NCI-H1417 treated with DMSO at 0.1 percent for 48 hours (cell line): Measurements from ENCODE around the gene S100A13.
"Not testable (repeated sequence)": the region's sequence is repeated elsewhere in the genome, so short reads cannot be mapped to it uniquely, and the experiment has no call there.

Experiments
- DNase-seq: peaks from one replicate; lab custom pipeline; 2025; lab: John Stamatoyannopoulos, UW

Gene S100A13

DNA sequence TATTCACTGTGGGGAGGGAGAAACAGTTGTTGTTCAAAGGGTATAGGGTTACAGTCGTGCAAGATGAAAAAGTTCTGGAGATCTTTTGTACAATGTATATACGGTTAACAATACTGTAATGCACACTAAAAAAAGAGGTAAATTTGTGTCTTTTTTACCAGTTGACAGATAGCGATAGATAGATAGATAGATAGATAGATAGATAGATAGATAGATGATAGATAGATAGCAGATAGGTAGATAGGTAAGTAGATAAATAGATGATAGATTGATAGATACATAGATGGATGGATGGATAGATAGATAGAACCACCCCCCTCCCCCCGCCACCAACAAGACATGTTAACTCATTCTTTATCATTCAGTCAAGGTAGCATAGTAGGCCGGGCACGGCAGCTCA, 24.6 kb downstream of the S100A13 start:
- no peak for DNase-seq

DNA sequence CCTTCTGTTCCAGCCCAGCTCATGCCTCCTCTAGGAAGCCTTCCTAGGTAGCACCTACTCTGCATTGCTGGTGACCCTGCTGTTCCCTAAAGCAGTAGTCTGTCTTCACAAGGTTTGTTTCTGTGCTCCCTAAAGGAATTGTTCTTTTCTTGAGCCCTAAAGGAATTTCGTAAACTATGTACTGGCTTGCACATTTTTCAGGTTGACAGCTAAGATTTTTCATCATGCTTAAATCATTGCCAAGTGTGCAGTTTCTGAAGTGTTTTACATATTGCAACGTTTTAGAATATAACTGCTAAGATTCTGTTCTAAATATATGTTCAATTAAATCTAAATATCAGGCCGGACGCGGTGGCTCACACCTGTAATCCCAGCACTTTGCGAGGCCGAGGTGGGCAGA, 27.5 kb downstream of the S100A13 start:
- DNase-seq: no peak

DNA sequence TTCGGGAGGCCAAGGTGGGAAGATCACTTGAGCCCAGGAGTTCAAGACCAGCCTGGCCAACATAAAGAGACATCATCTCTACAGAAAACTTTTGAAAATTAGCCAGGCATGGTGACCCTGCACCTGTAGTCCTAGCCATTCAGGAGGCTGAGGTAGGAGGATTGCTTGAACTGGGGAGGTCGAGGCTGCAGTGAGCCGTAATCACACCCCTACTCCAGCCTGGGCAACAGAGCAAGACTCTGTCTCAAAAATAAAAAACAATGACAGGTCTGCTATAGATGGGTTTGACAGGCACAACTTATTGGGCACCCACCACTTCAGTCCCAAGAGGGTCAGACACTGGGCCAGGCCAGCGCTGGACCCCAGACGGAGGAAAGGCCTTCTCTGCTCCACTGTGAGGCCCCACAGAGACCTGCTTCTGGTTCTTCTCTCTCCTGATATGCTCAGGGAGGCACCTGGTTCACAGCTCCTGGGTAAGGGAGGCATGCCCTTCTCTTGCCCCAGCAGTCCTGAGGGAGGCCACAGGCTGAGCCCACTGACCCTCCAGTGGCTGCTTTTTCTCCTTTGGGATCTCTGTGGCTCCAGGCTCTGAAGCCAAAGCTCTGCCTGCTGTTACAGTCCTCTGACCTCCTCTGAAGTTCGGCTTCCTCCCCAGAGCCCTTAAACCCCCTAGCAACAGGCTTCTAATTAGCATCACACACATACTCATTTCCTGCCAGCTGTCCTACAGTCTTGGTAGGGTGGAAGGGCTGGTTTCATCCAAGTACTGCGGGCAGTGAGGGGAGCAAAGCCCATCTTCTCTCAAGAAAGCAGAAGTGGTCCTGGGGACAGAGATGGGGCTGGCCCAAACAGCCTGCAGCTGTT, 28.8 kb downstream of the S100A13 start:
- peak; percentile 27 for DNase-seq

- DNase-seq: no peak
These were observed 30.1 kb downstream of the S100A13 start for GRCh38 chr1:153597206-153597605.

DNA sequence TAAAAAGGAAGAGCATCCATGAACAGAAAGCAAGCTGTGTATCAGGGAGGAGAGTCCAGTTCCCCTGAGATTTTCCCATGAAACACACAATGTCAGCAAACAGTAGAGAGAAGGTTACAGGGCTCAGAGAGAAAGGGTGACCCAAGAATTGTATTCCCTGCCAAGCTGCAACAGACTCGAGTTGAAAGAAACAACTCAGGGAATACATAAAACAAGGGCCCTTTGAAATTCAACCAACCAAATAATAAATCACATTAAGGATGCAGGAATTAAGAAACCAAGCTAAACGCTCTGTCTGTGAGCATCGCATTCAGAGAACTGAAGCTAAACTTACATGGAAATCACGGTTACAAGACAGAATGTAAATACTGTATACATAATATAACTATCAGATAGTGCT, 34.6 kb downstream of the S100A13 start:
- no peak for DNase-seq

DNA sequence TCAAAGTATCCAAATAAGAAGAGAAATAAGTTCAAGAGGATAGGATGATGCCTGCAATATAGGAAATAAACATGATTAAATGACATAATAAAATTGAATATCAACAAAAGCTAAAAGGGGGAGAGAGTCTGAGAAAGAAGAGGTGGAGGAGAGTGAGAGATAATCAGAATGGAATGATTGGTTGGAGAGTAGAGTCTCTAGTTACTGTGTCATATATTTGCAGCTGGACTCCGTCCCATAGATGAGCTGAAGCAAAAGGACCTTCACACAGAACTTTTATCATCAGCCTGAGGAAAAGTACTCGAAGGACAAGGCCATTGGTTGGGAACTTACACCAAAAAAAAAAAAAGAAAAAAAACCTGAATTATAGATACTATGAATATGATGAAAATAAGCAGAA, 38.8 kb downstream of the S100A13 start:
- no peak for DNase-seq

DNA sequence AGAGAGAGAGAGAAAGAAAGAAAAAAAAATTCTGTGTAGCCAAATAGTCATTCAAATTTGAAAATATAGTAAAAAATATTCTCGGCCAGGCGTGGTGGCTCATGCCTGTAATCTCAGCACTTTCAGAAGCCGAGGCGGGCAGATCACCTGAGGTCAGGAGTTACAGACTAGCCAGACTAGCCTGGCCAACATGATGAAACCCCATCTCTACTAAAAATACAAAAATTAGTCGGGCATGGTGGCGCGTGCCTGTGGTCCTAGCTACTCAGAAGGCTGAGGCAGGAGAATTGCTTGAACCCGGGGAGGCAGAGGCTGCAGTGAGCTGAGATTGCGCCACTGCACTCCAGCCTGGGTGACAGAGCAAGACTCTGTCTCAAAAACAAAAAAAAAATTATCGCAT, 39.3 kb downstream of the S100A13 start:
- DNase-seq: not testable (repeated sequence)

DNA sequence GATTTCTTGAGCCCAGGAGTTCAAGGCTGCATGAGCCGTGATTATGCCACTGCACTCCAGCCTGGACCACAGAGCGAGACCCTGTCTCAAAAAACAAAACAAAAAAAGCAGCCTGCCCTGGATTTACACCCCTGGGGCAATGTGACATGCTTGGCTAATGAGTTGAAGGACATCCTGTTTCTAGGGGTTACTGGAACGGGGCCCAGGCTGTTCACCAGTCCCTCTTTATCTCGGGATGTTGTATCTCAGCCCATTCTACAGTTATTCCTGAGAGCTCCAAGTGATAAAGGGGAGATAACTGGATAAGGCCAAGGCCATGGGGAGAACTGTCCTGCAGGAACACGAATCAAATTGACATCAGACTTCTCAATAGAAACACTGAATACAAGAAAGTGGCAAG, 40.0 kb downstream of the S100A13 start:
- DNase-seq: no peak

DNA sequence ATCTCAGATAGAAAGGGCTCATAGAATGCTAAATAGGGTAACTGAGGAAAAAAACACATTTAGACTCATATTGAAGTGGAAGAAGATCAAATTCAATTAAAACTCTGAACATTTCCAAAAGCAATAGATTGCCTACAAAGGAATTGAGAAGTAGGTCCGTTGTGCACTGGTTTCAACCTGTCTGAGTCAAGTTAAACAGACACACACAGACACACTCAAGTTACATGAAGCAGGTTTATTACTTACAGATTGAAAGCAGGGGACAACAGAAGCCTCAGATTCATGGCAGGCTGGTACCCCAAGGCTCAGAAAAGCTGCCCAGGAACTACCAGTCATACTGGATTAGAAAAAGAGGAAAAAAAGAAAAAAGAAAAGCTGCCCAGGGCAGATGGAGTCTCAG, 41.0 kb downstream of the S100A13 start:
- DNase-seq: no peak

- no peak for DNase-seq
These were observed 42.3 kb downstream of the S100A13 start for GRCh38 chr1:153585006-153585405.

GRCh38 chr1:153583976-153584375, 43.3 kb downstream of the S100A13 start:
- no peak for DNase-seq

DNA sequence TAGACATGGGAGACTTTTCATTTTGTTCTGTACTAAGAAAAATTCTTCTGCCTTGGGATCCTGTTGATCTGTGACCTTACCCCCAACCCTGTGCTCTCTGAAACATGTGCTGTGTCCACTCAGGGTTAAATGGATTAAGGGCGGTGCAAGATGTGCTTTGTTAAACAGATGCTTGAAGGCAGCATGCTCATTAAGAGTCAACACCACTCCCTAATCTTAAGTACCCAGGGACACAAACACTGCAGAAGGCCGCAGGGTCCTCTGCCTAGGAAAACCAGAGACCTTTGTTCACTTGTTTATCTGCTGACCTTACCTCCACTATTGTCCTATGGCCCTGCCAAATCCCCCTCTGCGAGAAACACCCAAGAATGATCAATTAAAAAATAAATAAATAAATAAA, 43.8 kb downstream of the S100A13 start:
- DNase-seq: not testable (repeated sequence)

DNA sequence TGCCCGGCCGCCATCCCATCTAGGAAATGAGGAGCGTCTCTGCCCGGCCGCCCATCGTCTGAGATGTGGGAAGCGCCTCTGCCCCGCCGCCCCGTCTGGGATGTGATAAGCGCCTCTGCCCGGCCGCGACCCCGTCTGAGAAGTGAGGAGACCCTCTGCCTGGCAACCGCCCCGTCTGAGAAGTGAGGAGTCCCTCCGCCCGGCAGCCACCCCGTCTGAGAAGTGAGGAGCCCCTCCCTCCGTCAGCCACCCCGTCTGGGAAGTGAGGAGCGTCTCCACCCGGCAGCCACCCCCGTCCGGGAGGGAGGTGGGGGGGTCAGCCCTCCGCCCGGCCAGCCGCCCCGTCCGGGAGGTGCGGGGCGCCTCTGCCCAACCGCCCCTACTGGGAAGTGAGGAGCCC, 44.5 kb downstream of the S100A13 start:
- DNase-seq: not testable (repeated sequence)

DNA sequence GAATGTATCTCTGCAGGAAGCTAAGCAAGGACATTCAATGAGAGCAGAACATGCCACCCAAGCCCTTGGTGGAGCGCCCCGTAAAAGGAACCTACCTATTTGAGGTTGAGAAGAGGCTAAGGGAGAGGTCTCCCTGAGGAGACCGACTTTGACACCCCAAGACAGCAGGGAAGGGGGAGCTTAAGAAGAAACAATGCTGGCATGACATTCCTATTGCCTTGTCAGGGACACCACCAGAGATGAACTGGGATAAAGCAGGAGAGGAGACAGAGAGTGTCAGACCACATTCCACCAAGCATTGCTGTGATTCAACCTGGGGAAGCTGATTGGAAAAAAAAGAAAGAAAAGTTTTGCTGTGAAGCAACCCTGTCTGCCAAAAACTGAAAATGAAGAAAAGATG, 48.4 kb downstream of the S100A13 start:
- no peak for DNase-seq

- DNase-seq: no peak
These were observed 48.8 kb downstream of the S100A13 start for GRCh38 chr1:153578490-153578889.

DNA sequence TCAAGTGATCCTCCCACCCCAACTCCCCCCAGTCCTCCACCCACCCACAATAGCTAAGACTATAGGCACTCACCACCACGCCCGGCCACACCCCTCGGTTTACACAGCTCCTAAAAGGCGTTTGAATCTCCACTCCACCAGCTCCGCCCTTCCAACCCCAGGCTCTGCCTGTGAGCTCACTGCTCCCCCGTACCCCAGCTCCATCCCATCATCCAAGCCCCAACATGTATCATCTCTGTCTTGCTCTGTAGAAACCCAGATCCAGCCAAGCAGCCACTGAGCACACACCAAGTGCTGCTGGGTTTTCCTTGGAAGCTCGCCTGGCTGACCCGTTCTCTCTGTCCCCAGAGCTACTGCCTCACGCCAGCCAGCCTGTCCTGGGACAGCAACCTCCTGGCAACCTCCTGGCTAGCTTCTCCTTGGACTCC, 49.7 kb downstream of the S100A13 start:
- DNase-seq: no peak

GRCh38 chr1:153577138-153577537, 50.2 kb downstream of the S100A13 start:
- no peak for DNase-seq

DNA sequence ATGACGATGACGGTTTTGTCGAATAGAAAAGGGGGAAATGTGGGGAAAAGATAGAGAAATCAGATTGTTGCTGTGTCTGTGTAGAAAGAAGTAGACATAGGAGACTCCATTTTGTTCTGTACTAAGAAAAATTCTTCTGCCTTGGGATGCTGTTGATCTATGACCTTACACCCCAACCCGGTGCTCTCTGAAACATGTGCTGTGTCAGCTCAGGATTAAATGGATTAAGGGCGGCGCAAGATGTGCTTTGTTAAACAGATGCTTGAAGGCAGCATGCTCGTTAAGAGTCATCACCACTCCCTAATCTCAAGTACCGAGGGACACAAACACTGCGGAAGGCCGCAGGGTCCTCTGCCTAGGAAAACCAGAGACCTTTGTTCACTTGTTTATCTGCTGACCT, 51.8 kb downstream of the S100A13 start:
- not testable (repeated sequence) for DNase-seq

DNA sequence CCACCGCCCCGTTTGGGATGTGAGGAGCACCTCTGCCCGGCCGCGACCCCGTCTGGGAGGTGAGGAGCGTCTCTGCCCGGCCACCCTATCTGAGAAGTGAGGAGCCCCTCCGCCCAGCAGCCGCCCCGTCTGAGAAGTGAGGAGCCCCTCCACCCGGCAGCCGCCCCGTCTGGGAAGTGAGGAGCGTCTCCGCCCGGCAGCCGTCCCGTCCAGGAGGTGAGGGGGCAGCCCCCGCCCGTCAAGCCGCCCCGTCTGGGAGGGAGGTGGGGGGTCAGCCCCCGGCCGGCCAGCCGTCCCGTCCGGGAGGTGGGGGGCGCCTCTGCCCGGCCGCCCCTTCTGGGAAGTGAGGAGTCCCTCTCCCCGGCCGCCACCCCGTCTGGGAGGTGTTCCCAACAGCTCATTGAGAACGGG, 52.2 kb downstream of the S100A13 start:
- not testable (repeated sequence) for DNase-seq

DNA sequence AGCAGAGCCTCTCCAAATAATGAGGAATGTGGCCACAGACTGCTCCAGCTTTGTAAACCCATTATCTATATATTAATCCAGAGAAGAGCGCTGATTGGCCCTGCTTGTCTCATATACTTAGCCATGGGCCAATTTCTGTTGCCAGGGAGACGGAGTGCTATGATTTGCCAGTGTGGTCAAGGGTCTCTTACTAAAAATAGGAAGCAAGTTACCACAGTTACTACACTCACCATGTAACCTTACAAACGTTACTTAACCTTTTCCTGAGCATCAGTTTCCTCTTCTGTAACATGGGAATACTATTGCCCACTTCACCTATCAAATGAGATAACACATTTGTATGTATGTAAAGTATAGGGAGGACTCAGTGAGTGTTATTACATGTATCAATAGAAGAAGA, 54.0 kb downstream of the S100A13 start:
- DNase-seq: no peak

DNA sequence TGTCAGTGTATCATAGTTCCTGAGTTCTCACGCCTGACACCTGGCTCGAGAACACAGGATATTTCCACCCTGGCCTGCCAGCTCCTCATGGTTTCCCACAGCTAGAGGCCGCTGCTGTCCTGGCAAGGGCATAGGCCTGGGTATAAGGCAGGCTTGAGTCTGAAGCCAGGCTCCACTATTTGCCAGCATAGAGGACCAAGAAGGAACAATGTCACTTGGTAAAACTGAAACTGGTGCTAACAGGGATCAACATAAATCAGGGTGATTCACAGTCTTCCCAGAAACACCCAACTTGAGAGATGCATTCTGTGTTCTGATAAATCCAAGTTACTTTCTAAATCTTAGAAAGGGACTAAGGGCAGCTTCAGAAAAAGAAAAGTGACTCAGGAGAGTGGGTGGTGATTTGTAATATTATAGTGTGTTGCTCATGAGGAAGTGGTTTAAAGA, 54.7 kb downstream of the S100A13 start:
- DNase-seq: no peak

DNA sequence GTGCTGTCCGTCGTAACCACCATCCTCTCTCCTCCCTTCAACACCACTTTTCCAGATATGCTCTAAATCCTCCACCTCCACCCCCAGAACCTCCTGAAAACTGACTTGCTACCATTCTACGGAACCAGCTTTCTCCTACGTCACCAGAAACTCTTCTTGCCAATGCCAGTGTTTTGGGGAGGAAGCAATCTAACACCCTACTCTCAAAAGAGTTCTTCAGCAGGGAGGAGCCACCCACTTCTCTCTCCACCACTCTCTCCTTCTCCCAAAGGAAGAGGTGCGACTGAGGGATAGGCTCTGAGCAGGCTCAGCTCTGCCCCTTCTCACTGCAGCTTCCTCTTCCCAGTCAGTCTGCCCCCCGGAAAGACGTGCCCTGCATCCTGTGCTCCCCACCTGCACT, 55.6 kb downstream of the S100A13 start:
- DNase-seq: no peak

GRCh38 chr1:153570874-153571273, 56.4 kb downstream of the S100A13 start:
- DNase-seq: no peak

DNA sequence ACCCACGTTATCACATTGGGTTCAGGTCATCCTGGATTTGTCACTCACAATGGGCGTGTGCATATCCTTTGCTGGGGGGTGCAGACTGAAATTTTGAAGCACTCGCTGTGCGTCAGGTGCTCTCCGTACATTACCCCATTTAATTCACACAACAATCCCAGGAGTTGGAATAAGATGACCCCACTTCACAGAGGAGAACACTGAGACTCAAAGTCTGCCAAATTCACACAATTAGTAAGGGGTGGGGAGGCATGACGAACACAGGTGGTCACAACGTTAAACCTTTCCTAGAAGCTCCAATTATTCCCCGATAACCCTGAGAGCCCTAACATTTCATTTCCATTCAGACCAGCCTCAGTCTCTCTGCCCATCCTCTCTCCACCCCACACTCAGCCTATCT, 57.8 kb downstream of the S100A13 start:
- DNase-seq: no peak
